Activated naive CD4-positive, alpha-beta T cell treated with anti-CD3 and anti-CD28 coated beads, Interleukin-2, amount 50 U/mL, for 16 hours (primary cell): ENCODE data around the gene TMEM270.

Experiments used
- DNase-seq: peaks from one replicate; pipeline ENCODE4 v3.0.0-alpha.2; 2020

The TMEM270 gene

DNA sequence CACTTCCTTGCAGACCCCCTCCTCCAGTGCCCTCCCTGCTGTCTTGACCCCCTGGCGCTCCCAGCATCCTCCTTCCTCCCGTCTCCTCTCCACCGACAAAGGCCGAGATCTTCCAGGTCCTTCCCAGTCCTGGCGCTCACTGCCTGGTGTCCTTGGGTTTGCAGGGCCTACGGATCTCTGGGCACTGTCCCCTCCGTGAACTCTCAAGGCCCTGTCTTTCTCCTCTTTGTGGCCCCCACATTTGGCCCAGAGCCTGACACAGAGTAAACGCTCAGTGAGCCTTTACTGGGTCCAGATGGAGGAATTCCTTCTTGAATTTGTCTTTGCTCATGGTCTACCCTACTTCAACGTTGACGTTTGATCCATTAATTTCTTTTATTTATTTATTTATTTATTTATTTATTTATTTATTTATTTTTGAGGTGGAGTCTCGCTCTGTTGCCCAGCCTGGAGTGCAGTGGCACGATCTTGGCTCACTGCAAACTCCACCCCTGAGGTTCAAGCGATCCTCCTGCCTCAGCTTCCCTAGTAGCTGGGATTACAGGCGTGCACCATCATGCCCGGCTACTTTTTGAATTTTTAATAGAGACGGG lies 29.7 kb downstream of the TMEM270 start:
- no peak for DNase-seq

DNA sequence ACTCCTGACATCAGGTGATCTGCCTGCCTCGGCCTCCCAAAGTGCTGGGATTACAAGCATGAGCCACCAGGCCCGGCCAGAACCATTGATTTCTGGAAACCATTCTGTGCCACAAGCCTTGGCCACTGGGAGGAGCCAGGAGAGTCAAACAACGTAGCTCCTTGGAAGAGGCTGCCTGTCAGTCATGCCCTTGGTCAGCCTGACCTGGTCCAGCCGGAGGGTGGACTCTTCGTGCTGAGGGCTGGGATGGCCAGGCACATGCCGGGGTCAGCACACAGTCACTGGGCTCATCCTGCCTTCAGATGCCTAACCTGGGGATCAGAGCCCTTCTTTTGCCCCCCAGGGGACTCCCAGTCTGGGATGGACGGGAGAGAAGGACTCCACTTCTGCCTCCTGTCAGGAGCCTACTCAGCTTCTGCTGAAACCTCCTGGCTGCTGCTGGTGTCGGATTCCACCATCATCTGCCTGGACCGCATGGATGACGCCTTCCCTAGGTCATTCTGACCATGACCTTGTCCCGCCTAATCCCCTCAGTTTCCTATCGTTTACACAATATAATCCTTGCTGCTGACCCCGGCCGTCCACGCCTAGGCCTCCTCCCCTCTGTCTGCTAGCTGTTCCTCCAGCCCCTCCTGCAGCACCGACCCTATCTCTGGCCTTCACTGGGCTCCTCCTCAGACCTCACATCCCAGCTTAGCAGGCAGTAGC lies 30.4 kb downstream of the TMEM270 start:
- no peak for DNase-seq

DNA sequence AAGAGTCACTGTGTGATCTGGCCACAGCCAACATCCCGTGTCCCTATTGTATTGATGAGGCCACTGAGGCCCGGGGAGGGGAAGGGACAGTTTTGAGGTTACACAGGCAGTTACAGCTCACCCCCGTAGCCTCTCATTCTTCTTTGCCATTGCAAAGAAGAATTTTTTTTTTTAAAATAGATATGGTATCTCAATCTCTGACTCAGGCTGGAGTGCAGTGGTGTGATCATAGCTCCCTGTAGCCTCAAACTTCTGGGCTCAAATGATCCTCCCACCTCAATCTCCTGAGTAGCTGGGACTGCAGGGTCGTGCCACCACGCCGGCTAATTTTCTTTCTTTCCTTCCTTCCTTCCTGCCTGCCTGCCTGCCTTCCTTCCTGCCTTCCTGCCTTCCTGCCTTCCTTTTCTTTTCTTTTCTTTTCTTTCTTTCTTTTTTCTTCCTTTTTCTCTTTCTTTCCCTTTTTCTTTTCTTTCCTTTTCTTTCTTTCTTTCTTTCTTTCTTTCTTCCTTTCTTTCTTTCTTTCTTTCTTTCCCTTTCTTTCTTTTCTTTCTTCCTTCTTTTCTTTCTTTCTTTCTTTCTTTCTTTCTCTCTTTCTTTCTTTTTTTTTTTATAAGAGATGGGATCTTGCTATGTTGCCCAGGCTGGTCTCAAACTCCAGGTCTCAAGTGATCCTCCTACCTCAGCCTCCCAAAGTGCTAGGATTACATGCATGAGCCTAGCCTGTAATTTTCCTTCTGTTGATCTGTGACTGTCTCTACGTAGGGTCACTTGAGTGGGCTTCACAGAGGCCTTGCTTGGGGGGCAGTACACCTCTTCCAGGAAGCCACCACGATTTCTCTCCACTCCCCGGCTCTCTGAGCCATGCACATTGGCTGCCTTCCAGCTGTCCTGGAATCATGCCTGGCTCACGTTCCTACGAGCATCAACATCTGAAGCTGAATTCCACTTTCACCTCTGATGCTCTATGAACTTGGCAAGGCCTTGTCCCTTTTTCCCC lies 31.3 kb downstream of the TMEM270 start:
- DNase-seq: no peak

DNA sequence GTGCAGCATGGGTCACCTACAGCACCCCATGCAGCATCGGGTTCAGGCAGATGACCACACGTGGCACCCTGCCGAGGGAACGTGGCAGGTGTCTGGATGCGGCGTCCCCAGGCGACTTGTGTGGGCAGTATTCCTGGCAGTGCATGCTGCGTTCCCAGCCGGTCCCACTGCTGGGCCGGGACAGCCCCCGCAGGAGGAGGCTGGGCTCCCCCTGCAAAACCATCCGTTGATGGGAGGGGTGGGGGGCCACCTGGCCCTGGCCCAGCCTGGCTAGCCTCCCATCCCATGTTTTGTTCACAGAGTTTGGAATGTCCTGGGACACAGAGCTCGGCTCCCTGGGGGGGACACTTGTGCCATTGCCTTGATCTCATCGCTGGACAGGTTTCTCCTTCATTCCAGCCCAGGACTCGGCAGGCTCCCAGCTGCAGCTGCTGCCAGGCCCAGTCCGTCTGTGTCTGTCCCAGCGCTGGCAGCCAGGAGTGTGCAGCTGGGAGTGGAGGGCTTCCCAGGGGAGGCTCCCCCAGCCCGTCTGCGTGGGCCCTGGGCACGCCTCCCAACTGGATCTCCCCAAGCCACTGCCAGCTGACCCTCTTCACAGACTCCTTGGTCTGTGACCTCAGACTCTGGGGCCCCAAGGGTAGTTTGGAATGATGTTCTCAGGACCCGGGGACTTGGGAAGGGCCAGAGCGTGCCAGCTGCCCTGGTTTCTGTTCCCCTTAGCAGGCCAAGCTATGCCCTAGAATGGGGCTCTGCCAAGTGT lies 32.6 kb downstream of the TMEM270 start:
- DNase-seq: no peak

DNA sequence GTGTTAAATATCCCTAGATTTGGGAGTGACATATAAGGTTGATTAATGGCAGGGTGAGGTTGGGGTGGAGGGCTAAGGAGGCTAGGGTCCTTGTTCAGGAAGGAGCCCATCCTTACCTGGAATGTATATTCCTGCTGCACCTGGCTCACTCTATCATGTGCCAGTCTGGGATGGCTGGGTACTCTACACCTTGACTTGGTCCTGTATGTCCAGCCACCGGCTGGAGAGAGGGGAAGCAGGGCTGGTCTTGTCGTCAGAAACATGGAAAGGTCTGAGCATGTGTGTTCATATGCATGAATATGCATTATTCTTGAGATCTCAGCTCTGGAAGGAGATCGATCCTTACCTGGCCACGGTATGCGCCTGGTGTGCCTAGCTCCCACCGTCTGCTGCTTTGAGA lies 33.2 kb downstream of the TMEM270 start:
- DNase-seq: no peak

DNA sequence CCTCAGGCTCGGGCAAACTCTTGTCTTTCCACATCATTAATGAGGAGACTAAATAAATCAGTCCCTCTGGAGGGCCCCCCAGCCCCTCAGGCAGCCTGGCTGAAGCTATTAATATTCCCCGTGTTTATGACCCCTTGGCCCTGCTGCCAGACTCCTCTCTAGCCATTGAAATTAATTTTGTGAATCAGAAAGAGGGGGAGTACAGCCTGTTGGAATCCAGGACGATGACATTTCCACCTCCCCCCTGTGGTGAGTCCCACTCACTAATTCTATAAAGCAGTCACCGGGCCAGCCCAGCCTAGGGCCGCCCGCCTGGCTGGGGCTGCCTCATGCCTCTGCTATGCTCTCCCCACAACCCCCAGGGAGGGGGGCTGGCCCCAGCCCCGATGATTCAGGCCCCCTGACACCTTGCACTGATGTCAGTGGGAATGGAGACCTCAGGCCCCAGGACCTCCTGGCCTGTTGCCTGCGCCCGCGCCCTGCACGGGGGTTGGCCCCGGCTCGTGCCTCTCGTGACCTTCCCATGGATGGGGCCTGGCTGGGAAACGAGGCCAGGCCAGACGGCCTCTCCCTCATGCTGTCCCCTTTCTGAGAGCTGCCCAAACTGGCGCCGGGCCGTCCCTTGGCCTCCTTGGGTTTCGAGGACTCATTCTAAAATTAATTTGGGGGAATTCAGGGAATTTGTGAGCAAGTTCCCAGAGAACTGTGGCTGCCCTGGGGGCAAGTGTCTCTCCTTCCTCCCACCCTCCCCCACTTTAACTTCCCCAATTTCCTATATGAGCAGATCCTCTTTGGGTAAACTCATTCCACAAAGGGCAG lies 34.0 kb downstream of the TMEM270 start:
- no peak for DNase-seq

DNA sequence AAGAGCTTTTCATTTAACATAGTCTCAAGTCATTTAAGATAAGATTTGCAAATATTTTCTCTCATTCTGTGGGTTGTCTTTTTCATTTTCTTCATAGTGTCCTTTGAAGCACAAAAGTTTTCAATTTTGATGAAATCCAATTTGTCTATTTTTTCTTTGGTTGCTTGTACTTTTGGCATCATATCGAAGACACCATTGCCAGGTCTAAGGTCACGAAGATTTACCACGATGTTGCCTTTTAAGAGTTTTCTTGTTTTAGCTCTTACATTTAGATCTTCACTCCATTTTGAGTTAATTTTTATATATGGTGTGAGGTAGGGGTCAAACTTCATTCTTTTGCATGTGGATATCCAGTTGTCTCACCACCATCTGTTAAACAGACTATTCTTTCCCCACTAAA lies 34.7 kb downstream of the TMEM270 start:
- DNase-seq: no peak

DNA sequence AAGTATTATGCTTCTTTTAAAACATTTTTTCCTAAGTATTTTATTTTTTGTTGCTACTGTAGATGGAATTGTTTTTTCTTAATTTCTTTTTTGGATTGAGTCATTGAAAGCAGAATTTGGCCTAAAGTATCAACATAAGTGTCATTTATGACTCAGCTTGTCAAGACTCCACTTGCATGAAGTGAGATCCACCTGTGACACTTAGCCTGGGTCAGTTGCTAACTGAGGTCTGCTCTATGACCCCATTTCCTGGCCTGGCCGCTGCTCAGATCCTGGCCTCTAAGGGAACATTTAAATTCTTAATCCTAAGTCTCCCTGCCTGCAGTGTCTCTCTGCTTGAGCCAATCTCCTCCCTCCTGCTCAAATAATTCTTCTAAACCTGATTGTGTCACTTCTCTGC lies 35.5 kb downstream of the TMEM270 start:
- DNase-seq: no peak

DNA sequence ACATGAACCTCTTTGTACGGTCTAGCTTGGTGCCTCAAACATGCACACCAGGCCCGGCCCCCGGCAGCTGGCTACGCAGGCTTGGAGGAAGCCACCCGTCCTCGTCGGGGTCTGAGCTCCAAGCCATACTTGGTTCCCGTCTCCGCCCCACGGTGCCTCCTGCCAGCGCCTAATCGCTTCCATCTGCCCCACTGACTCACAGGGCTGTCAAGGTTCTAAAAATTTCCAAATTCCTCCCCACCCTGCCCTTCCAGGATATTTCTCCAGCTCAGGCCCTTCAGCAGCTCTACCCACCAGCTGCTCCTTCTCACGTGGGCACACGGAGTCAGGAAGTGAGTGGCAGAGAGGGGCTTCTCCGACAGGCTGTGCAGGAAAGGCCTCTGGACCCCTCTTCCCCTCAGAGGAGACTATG lies 38.8 kb downstream of the TMEM270 start:
- no peak for DNase-seq

DNA sequence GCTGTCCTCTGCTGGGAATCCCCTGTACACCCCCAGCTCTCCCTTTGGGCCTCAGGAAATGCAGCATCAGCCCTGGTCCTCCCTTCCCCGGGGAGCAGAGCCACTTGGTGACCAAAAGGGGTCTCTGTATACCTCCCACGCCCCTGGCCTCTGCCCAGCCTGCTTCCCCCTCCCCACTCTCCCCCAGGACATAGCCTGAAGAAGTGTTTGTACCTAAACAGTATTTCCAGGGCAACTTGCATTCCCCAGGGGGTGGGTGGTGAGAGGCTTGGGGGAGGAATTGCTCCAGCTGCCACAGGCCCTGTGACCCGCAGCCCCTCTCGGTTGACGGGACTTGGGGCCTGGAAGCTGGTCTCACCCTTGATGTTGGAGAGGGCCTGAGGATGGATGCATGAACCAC lies 39.3 kb downstream of the TMEM270 start:
- DNase-seq: no peak

DNA sequence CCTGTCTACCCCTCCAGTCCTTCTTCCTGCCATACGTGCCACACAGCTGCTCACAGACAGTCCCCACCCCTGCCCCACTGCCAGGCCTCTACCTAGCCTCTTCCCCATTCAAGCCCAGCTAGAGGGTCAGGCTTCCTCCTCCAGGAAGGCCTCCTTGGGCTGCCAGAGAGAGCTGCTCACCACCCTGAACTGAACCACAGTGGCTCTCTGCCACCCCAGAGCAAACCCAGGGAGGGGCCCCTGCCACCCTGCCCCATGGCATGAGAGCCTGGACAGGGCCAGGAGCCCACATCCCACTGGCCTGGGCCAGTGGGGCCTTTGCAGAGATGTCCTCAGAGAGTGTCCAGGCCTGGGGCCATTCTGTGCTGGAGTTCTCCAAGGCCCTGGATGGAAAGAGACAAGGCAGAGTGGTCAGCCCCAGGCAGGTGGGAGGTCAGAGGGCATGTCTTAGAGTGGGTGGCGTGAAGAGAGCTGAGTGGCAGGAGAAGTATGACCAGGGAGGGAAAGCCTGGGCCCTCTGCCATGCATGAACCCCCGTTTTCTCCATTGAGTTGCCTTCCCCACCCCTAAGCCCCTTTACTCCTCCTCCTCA lies 40.4 kb downstream of the TMEM270 start:
- no peak for DNase-seq

DNA sequence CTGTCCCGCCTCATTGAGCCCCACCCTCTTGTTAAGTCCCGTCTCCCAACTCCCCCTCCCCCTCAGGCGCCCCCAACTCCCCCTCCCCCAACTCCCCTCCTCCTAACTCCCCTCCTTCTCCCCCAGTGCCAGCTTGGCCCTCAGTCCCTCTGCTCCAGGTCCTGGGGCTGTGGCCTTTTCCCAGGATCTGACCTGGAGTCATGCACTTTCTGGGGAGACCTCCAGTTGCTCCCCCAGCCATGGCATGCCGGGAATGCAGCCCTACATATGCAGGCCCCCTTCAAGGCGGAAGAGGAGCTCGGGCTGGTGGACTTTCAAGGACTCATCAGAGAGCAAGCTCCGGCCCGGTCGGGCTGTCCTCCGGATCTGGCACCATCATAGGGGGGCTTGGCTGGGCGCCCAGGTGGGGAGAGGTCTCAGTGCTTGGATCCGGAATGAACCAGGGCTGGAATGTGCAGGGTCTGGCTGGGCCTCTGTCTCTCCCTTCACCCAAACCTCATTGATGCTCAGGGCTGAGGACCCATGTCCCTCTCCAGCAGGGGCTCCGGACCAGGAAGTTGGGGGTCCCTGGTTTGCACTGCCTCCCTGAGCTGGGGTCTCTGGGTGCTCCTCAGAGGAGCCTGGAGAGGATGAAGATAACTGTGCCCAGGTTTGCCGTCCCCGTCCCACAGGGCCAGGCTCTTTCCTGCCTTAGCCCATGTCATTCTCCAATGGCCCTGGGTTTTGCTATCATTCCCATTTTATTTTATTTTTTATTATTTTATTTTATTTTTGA lies 41.1 kb downstream of the TMEM270 start:
- no peak for DNase-seq

DNA sequence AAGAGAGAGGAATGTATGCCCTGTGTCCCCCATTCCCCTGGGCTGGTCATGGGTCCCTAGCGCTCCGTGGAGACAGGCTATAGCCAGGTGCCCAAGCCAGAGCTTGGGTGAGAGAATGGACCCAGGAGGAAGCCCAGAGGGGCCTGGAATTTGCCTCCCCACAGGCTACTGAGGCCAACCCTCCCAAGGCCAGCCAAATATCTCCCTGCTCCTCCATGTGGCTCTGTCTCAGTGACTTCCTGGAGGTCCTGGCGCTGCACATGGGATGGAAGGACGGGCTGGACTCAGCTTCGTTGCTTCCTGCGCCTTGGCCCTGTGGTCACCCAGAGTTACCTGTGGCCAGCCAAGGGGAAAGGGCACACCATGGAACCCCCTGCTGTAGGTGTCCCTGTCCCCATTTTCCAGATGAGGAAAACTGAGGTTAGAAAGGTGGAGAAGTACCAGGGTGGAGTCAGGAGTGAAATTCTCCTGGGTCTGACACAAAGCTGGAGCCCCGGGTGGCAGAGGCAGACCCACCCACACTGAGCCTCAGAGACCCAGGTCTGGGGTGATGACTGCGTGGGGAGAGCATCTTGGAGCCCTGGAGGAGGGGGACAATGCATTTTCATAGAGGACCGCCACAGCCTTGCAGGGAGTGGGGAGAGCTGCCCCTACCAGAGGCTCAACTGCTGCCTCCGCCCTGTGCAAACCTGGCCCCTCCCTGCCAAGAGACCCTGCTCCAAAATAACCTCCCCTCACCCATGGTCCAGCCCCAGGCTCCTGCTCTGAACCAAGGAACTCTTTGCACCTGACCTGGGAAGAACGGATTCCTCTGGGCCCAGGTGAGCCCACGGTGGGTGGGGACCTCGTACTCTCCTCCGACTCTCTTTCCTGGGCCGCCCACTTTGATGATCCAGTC lies 42.6 kb downstream of the TMEM270 start:
- no peak for DNase-seq

DNA sequence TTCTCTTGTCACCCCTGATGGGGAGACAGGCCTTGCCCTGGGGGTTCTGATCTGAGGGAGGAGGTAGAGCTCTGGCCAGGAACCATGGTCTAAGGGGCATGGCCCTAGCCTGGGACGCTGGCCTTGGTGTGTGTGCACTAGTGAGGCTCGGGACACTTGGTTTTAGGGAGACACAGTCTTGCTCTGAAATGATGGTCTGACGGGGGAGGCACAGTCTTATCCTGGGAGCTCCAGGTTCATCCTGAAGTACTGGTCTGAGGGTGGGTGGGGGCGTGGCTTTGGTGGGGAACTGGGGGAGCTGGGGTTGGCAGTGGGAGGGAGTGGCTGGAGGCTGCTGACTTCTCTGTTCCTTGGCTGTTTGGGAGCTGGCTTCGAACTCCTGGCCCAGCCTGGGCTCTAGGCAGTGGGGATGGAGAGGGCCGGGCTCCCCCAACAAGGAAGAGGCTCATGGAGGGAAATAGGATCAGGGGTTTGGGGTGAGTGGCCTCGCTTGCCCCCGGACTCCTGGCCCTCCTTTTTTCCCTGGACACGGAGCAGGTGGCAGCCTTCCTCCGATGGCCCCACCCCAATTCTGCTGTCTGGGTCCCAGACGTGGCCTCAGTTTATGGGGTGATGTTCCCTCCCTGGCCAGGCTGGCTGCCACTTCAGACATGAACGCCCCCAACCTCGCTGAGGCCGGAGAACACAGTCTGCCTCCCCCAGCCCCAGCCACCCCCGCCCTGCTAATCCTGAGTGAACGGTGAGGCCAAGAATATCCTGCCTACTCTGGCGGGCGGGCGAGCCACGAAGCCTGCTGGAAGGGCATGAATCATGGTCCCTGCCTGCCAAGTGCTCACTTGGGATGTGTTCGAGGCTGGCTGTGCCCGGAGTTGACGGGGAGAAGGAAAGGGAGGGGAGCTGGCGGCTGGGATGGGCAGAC lies 43.5 kb downstream of the TMEM270 start:
- DNase-seq: no peak

DNA sequence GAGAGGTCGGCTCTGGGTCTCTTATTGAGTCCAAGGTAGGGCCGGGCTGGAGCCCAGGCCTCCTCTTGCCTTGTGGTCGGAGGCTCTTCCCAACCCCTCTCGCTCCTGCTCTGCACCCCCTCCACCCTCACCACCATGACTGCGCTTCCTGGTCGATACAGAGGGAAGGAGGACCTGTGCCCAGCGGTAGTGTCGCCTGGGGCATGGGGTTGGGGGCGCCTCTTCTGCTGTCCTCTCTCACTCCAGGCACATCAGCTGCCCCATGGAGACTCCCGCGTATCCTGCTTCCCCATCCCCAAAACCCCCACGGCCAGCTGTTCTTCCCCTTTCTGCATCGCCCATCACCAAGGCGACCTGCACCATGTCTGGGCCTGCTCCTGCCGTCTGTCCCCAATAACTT lies 44.4 kb downstream of the TMEM270 start:
- no peak for DNase-seq

DNA sequence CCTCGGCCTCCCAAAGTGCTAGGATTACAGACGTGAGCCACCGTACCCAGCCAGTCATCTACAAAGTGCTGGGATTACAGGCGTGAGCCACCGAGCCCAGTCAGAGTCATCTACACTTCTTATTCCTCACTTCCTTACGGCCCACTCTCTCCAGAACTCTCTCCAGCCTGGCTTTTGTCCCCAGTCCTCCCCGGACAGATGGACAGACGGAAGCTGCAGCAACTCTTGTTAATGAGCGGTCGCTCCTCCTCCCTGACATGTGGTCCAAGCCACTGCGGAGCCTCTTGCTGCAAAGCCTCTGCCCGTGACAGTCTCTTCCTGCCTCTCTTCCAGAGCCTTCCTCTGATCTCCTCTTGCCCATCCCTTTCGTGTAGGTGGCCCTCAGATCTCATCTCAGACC lies 45.9 kb downstream of the TMEM270 start:
- no peak for DNase-seq

DNA sequence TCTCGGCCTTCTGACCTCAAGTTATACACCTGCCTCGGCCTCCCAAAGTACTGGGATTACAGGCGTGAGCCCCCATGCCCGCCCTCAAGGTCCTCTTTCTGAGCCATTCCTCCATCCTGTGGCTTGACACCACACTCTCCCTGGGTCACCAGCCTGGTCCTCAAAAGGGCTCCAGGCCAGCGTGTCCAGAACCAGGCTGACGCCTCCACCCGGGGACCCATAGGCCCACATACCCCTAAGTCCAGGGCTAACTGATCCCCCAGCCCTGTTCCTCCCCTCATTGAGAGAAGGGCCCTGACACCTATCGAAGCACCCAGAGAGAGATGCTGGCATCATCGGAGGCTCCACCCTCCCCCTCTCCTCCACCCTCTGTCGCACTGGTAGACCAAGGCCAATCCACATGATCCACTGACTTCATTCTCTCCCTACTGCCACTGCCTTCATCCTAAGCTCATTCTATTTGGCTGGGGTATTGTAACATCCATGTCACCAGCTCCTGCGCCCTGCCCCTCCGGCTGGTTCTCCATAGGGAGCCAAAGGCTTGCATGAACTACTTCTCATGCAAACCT lies 46.7 kb downstream of the TMEM270 start:
- DNase-seq: no peak

DNA sequence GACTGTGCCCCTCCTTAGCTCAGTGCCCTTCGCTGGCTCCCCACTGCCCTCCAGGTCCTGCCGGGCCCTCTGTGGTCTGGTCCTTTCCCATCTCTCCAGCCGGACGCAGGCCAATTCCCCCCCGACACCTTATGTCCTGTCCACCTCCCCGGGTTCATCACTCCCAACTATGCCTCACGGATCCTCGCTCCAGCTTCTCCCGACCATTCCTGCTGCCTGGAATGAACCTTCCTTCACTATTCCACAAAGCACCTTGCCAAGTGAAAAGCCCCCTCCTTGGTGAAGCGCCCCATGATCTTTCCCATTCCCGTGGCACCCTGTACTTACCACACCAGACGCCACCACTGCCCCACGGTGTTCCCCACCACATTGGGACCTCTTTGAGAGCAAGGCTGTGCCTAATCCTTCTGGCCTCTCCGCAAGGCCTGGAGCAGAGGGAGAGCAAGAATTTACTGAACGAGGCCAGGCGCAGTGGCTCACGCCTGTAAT lies 47.2 kb downstream of the TMEM270 start:
- DNase-seq: no peak
